GM19193 (cell line): ENCODE data around the gene ATF3.

Source experiments
- POLR2A ChIP-seq: IDR thresholded peaks from 4 replicates; pipeline ENCODE4 v1.6.1; 2011; ENCODE audit not compliant: insufficient read depth, insufficient read length; ENCODE audit errors: extremely low read depth

ATF3 gene

DNA sequence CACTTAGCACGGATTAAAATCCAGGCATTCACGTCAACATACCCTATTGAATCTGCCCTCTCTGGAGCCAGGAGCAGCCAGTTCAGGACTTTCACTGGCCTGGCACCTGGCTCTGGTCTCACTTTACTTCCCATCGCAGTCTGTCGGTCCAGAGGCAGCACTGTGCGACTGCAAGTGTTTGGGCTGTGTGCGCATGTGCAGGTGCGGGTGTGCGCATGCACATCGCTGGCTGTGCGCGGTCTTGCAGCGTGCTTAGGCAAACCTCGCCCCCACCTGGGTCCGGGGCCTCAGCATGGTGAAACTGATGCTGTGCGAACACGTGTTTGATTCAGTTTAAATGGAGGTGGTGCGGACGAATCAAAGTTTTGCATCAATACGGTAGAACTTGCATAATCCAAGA is 38.0 kb downstream of the ATF3 start:
- TF ChIP-seq POLR2A: no peak

DNA sequence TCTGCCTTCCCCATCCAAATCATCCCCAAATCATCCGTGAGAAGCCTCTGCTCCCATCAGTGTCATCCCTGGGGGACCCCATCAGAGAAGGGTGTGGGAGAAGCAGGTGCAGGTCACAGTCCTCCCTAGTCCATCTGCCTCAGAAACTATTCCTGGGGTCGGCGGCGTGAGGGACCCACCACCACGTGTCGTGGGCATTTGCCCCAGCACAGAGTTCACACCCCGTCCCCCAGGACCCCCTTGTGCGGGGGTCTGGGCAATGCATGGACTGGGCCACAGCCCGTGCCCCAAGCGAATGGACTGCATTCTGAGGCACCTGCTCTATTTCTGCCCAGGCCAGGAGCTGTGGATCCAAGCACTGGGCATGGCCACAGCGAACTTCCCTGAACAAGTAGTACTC is 38.4 kb downstream of the ATF3 start:
- TF ChIP-seq POLR2A: no peak

DNA sequence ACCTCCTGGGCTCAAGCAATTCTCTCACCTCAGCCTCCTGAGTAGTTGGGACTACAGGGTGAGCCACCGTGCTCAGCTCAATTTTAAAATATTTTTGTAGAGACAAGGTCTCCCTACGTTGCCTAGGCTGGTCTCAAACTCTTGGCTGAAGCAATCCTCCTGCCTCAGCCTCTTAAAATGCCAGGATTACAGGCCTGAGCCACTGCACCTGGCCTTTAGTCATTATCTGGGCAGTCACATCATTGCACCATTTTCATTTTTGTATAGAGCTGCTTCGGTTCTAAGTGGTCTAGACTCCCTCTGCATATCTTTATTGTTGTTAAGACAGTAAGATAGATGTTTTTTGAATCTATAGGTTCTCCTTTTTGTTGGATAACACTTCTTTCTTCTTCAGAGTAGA is 39.9 kb downstream of the ATF3 start:
- no peak for TF ChIP-seq POLR2A

DNA sequence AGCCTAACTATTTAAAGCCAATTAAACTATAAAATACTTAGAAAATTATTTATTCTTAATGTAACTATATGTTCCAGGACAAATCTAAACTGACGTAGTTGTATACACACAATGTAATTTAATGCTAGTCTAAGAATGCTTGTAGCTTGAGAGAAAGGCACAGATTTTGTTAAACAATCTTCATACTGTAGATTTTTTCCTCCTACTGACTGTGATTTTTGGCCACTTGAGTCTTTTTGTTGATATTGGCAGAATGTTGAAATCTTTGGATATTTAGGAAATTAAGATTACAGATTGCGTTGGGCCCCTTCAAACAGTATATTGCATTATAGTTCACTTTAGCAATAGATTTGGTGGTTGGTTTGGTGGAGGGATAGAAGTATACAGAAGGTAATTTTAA is 40.5 kb downstream of the ATF3 start:
- no peak for TF ChIP-seq POLR2A

GRCh38 chr1:212650228-212650627 is 41.7 kb downstream of the ATF3 start:
- no peak for TF ChIP-seq POLR2A

- TF ChIP-seq POLR2A: no peak
These were observed 43.0 kb downstream of the ATF3 start for GRCh38 chr1:212651521-212651920.

DNA sequence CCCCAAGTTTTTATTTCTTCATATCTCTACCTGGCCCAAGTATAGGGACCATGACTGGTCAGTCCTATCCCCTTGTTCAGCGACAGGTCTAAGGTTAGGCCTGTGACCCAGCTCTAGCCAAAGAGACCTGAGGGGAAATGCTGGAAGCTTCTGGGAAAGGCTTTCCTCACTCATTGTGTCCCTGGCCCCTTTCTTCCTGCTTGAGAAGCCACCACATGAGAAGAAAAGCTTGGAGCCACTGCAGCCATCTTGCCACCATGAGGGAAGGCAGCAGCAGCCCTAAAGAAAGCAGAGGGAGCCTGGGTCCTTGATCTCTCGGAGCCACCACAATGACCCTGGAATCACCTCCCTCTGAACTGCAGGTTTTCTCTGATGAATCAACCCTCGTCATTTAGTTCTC is 43.4 kb downstream of the ATF3 start:
- TF ChIP-seq POLR2A: no peak

DNA sequence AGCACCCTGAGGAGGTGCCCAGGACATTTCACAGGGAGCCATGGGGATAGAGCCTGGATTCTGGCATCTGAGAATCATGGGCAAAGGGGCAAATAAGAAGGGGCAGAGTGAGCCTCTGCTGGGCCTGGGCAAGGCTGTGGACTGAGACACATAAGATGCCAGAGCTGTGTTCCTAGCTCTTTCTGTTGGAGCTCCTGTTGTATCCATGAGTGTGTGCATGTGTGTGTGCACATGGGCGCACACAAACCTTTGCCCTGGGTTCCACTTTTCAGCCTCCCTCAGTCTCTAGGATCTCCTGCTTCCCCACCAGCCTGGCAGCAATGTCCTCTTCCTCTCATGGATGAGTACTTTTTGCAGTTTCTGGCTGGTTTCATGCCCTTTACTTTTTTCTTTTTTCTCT is 44.0 kb downstream of the ATF3 start:
- TF ChIP-seq POLR2A: no peak

DNA sequence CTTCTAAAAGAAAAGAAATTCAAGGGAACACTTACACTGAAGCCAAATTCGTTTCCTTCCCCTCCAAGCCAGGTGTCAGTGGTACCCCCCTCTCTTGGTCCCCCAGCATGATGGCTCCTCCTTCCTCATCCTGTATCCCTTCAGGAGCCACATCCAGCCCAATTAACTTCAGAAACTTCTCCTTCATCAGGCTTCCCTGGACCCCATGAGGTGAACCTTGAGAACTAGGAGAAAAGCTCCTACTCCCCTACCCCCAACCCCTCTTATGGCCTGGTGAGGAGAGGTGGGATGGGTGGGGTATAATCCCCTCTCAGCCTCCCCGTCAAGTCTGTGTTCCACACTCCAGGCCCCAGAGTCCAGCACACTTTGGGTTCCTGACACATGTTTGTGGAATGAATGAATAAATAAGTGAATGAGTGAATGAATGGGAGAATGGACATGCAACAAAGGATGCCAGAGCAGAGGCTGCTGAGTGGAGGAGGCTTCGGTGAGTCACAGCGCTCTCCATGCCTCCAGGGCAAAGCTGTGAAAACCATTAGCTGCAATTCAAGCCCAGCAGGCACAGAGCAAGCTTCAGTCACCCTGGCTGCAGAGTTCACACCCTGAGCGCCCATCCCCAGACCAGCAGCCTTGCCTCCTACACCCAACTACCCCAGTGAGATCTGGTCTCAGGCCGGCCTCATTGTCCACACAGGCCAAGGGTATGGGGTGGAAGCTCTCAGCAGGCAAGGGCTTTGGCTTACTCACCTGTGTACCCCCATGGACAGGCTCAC is 47.3 kb downstream of the ATF3 start:
- no peak for TF ChIP-seq POLR2A

- no peak for TF ChIP-seq POLR2A
These were observed 48.2 kb downstream of the ATF3 start for GRCh38 chr1:212656730-212657129.

GRCh38 chr1:212664409-212665199 is 56.0 kb downstream of the ATF3 start:
- no peak for TF ChIP-seq POLR2A

DNA sequence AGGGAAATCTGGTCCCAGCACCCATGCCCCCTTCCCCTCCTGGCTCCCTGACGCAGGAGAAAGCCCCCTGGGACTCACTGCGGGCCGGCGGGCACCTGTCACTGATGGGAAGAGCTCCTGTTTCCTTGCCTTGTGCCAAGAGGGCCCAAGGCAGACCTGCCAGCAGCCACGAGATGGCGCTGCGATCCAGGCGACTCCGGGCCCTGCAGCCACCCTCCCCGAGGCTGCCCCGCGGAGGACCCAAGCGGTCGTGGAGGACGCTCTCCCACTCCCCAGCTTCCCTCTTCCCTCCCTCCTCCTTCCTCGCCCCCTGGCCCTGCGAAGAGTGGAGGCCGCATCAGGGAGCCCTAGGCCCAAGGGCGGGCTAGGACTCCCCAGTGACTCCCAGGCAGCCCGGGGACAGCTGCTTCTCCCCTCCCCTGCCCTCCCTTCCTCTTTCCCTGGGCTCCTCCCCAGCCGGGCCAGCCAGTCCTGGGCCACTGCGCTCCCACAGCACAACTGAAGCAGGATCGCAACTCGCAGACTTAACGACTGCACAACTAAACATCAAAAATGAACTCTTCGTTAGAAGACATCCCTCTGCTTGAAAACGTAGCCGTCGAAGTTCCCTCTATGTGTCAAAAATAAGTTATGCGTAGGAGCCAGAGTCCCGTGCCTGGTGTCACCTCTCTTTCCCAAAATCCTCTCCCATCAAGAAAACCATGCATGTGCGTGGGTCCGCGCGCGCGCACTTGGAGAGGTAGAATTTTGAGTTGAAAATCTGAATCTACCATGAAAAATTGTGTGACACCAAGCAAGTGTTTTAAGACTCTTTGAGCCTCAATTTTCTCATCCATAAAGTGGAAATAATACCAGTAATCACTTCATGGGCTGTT is 56.9 kb downstream of the ATF3 start:
- no peak for TF ChIP-seq POLR2A

GRCh38 chr1:212666116-212666775 is 57.7 kb downstream of the ATF3 start:
- no peak for TF ChIP-seq POLR2A

DNA sequence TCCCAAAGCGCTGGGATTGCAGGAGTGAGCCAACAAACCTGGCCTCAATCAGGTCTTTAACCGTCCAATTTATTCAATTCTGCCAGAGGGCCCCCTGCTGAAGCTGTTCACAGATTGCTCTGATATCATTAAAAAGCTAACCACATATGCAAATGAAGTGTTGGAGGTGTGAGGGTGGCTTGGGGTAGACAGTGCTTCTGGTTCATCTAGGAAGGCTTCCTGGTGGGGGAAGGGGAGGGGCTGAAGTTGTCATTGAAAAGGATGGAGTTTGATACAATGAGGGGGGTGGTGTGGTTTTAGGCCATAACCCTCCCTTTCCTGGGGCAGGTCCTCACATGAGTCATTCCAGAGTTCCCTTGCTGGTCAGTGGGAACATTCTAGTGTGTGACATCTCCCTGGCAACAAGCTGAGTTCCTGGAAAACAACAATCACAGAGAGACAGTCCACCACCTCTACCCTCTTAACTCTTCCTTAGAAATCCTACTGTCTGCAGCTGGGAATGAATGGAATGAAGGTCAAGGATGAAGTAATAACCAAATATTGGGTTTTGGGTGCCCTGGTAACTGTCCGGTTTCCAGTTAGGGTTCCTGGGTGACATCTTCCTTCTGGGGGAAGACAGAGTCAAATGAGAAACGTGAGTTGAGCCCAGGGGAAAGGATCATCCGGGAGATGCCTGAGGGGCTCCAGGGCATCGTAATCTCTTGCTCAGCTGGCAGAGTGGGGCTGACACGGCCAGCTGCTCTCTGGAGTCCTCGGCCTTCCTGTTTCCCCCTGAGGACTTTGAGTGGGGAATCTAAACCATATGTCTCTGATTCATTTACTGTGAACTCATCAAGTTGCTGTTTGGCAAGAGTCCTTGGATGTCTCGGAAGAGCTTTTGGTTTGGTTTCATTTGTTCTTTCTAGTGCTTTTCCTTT is 58.9 kb downstream of the ATF3 start:
- no peak for TF ChIP-seq POLR2A
